GM21528 (cell line): ENCODE results near the gene CCDC38.
"Not testable (repeated sequence)": the region's sequence is repeated elsewhere in the genome, so short reads cannot be mapped to it uniquely, and the experiment has no call there.

Source experiments
- ATAC-seq: cut with Tn5 transposase; IDR thresholded peaks from one replicate; pipeline ENCODE4 v1.9.1; 2021; ENCODE audit warnings: mild to moderate bottlenecking, moderate library complexity; ENCODE audit not compliant: unreplicated experiment, low FRiP score

CCDC38 gene

GRCh38 chr12:95942524-95943329 lies at the start of gene CCDC38:
TSS of gene CCDC38 (minus strand) at chr12:95942614. CDS start at chr12:95936509, 6,105 bp downstream.
- ATAC-seq: peak; percentile 99

- ATAC-seq: no peak
These were observed 47.7 kb upstream of the CCDC38 start for GRCh38 chr12:95990136-95990535.

- ATAC-seq: no peak
These were observed 47.2 kb upstream of the CCDC38 start for GRCh38 chr12:95989504-95990123.

- ATAC-seq: no peak
These were observed 46.3 kb upstream of the CCDC38 start for GRCh38 chr12:95988506-95989275.

GRCh38 chr12:95986635-95987570 lies 44.5 kb upstream of the CCDC38 start:
- no peak for ATAC-seq

GRCh38 chr12:95984682-95985081 lies 42.3 kb upstream of the CCDC38 start:
- no peak for ATAC-seq

GRCh38 chr12:95982602-95983001 lies 40.2 kb upstream of the CCDC38 start:
- ATAC-seq: no peak

- no peak for ATAC-seq
These were observed 38.0 kb upstream of the CCDC38 start for GRCh38 chr12:95980437-95980836.

GRCh38 chr12:95978774-95979173 lies 36.4 kb upstream of the CCDC38 start:
- no peak for ATAC-seq

GRCh38 chr12:95978351-95978750 lies 35.9 kb upstream of the CCDC38 start:
- ATAC-seq: no peak

GRCh38 chr12:95977764-95978305 lies 35.4 kb upstream of the CCDC38 start:
- no peak for ATAC-seq

GRCh38 chr12:95976416-95976832 lies 34.0 kb upstream of the CCDC38 start:
- ATAC-seq: no peak

- ATAC-seq: no peak
These were observed 33.1 kb upstream of the CCDC38 start for GRCh38 chr12:95975491-95975890.

- no peak for ATAC-seq
These were observed 31.9 kb upstream of the CCDC38 start for GRCh38 chr12:95974358-95974757.

- no peak for ATAC-seq
These were observed 30.5 kb upstream of the CCDC38 start for GRCh38 chr12:95972832-95973456.

GRCh38 chr12:95970905-95971304 lies 28.5 kb upstream of the CCDC38 start:
- ATAC-seq: no peak

GRCh38 chr12:95969116-95969515 lies 26.7 kb upstream of the CCDC38 start:
- ATAC-seq: not testable (repeated sequence)

- no peak for ATAC-seq
These were observed 24.9 kb upstream of the CCDC38 start for GRCh38 chr12:95967301-95967700.

- no peak for ATAC-seq
These were observed 24.0 kb upstream of the CCDC38 start for GRCh38 chr12:95966287-95966870.
